GM18498 (cell line): ENCODE measurements around the gene ADAMTSL4.
"Not testable (repeated sequence)": the region's sequence is repeated elsewhere in the genome, so short reads cannot be mapped to it uniquely, and the experiment has no call there.

Source experiments
- ATAC-seq: cut with Tn5 transposase; IDR thresholded peaks from one replicate; pipeline ENCODE4 v1.9.1; 2021; ENCODE audit warnings: mild to moderate bottlenecking, moderate library complexity; ENCODE audit not compliant: unreplicated experiment

ADAMTSL4 gene

GRCh38 chr1:150579945-150580642 lies 30.9 kb downstream of the ADAMTSL4 start:
- no peak for ATAC-seq

DNA sequence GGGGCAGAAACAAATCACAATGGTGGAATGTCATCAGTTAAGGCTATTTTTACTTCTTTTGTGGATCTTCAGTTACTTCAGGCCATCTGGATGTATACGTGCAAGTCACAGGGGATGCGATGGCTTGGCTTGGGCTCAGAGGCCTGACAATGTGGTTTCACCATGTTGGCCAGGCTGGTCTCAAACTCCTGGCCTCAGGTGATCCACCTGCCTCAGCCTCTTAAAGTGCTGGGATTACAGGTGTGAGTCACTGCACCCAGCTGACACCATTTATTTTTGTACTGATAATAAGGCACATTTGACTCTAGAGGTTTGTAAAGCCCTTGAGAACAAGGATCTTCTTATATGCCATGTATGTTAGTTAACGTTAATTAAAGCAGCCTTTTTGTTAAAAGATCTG lies 31.8 kb downstream of the ADAMTSL4 start:
- not testable (repeated sequence) for ATAC-seq

DNA sequence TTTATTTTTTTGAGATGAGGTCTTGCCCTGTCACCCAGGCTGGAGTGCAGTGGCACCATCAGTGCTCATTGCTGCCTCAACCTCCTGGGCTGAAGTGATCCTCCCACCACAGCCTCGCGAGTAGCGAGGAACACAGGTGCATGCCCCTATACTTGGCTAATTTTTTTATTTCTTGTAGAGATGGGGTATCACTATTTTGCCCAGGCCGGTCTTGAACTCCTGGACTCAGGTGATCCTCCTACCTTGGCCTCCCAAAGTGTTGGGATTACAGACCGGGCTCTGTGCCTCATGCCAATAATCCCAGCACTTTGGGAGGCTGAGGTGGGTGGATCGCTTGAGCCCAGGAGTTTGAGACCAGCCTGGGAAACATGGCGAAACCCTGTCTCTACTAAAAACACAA lies 32.2 kb downstream of the ADAMTSL4 start:
- ATAC-seq, result not testable (repeated sequence)

DNA sequence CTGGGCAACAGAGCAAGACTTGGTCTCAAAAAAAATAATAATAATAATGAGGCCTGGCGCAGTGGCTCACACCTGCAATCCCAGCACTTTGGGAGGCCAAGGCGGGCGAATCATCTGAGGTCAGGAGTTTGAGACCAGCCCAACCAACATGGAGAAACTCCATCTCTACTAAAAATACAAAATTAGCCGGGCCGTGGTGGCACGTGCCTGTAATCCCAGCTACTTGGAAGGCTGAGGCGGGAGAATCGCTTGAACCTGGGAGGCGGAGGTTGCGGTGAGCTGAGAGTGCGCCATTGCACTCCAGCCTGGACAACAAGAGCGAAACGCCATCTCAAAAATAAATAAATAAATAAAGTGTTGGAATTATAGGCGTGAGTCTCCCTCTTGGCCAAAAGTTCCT lies 32.8 kb downstream of the ADAMTSL4 start:
- ATAC-seq, result not testable (repeated sequence)

DNA sequence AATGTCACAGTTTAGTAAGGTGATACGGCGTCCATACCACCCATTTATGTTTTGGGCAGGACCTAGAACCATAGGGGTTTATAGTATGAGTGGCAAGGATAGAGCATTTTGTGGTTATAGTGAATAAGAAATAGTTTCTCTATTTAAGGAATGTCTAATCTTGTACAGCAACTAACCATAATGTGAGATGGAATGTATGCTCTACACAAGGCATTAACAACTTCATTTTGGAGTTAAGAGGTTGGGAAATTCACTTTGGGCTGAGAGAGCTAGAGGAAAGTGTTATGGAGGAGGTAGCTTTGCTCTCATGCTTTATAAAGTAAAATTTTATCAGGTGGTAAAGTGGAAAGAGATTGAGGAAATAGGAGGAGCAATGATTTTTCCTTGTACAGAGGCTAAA lies 33.2 kb downstream of the ADAMTSL4 start:
- no peak for ATAC-seq

- no peak for ATAC-seq
Observed at GRCh38 chr1:150596095-150596892, 47.1 kb downstream of the ADAMTSL4 start.

DNA sequence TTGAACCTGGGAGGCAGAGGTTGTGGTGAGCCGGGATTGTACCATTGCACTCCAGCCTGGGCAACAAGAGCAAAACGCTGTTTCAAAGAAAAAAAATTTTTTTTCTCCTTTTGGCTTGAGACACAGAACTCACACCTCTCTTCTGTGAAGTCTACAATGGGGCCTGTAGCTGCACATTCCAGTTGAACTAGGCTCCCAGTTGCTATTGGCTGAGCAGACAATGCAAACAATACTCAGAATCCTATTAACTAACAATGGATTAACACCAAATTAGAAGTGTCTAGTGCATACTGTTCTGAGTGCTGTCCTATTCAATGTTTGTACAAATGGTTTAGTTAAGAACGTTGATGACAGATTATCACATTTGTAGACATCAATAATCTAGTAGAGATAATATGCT lies 47.8 kb downstream of the ADAMTSL4 start:
- no peak for ATAC-seq

- ATAC-seq, result not testable (repeated sequence)
Observed at GRCh38 chr1:150598346-150598745, 49.1 kb downstream of the ADAMTSL4 start.

DNA sequence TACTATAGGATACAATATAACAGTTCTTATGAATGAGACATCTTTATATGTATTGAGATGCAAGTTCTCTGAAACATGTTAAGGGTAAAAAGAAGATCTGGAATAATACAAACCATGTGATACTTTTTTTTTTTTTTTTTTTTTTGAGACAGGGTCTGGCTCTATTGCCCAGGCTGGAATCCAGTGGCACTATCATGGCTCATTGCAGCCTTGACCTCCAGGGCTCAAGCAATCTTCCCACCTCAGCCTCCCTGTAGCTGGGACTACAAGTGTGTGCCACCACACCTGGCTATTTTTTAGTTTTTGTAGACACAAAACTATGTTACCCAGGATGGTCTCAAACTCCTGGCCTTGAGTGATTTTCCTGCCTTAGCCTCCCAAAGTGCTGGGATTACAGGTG lies 52.3 kb downstream of the ADAMTSL4 start:
- ATAC-seq, result no peak

GRCh38 chr1:150602372-150602771 lies 53.2 kb downstream of the ADAMTSL4 start:
- not testable (repeated sequence) for ATAC-seq

DNA sequence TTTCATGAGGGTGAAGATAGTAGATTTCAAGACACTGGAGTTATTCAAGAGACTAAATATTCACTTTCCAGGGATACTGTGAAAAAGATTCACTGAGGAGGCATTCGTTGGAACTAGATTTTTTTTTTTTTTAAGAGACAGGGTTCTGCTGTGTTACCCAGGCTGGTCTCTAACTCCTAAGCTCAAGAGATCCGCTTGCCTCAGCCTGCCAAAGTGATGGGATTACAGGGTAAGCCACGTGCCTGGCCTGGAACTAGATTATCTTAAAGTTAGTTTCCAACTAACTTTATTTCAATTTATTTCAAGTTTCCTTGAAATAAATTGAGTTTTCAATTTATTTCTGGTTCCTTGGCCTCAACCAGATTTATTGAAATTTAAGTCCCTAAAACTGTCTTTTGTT lies 54.5 kb downstream of the ADAMTSL4 start:
- ATAC-seq, result no peak

DNA sequence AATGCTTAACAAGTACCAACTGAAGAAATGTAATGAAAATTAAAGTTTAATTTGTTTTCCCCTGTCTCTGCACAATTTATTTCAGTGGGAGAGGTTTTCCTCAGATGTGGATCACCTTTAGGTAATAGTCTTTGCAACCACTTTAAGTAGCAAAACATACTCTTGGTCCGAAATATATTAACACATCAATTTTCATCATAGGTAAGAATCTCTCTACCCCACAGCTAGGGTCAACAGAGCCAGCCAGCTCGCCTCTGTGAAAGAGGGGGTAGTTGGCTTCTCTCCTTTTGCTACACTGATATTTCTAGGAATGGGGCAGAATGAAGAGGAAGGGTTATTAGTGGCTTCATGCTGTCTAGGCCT lies 55.0 kb downstream of the ADAMTSL4 start:
- ATAC-seq, result no peak

- not testable (repeated sequence) for ATAC-seq
Observed at GRCh38 chr1:150605451-150605731, 56.2 kb downstream of the ADAMTSL4 start.

GRCh38 chr1:150606463-150607142 lies 57.4 kb downstream of the ADAMTSL4 start:
- no peak for ATAC-seq

GRCh38 chr1:150609732-150610131 lies 60.5 kb downstream of the ADAMTSL4 start:
- ATAC-seq, result no peak
